ENCODE measurements around the gene ORC5. TPM values are rescaled to one million over a fixed set of nuclear protein-coding genes. Genes with fewer than 3 reads are reported as not detected.

ORC5 gene
- total and polyA plus RNA-seq, 4 donors: 6.5 to 53.6 (median 13.9) TPM

DNA sequence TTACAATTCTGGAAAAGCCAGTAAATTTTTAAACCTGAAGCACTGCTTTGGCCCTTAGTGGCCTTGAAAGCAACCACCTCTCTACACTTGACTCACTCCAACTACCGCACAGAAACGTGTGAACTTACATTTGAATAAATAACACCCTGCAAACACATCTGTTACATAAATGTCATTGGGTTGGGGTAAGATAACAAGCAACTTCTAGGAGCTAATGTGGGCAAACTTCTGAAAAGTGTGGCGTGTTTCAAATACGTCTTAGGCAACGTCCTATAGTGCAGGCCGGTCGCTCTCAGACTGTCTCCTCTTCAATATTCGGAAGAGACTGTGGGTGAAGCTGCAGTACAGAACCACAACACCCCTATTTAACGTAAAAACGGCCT lies 474 bp downstream of the ORC5 start:
- Histone ChIP-seq H3K36me3 (ENCODE audit: control insufficient read depth in 4 of 4, insufficient read depth in 4 of 4, low read length in 4 of 4) (peaks cover 0 to 10% (median 9%) of the 10 kb centered on the region in 4 donors), H3K9me3 (ENCODE audit: control insufficient read depth in 4 of 4, insufficient read depth in 3 of 4, low read length in 3 of 4) (peaks cover 0 to 3% (median 0%) of the 10 kb centered on the region in 4 donors), H3K4me1 (ENCODE audit: control insufficient read depth in 5 of 5, insufficient read depth in 5 of 5, low read length in 5 of 5) (peaks cover 2 to 18% (median 6%) of the 10 kb centered on the region in 5 donors), H3K9ac (ENCODE audit: insufficient read depth in 1 of 2, low read length in 2 of 2) (peak overlapping the region; percentile 83), H3K27ac (ENCODE audit: low read depth in 1 of 2, low read length in 1 of 2) (peak overlapping the region; percentile 81 to 86), H3K27me3 (ENCODE audit: control insufficient read depth in 3 of 3, insufficient read depth in 3 of 3, low read length in 2 of 3) (no peaks in the 10 kb centered on the region), H3K4me3 (peak overlapping the region; percentile 86)
- DNase-seq (peak in 1 of 3 donors; percentile 40), ATAC-seq (ENCODE audit: insufficient read depth, low FRiP score) (peak; percentile 48)
- TF ChIP-seq, protein P1, sequence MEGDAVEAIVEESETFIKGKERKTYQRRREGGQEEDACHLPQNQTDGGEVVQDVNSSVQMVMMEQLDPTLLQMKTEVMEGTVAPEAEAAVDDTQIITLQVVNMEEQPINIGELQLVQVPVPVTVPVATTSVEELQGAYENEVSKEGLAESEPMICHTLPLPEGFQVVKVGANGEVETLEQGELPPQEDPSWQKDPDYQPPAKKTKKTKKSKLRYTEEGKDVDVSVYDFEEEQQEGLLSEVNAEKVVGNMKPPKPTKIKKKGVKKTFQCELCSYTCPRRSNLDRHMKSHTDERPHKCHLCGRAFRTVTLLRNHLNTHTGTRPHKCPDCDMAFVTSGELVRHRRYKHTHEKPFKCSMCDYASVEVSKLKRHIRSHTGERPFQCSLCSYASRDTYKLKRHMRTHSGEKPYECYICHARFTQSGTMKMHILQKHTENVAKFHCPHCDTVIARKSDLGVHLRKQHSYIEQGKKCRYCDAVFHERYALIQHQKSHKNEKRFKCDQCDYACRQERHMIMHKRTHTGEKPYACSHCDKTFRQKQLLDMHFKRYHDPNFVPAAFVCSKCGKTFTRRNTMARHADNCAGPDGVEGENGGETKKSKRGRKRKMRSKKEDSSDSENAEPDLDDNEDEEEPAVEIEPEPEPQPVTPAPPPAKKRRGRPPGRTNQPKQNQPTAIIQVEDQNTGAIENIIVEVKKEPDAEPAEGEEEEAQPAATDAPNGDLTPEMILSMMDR (IDR thresholded peaks at IDR 0.05; ENCODE audit: control extremely low read depth, extremely low read depth): no peak
- WGBS, 2 donors: 0 to 1% methylated on average over 10 of the region's 10 CpGs

DNA sequence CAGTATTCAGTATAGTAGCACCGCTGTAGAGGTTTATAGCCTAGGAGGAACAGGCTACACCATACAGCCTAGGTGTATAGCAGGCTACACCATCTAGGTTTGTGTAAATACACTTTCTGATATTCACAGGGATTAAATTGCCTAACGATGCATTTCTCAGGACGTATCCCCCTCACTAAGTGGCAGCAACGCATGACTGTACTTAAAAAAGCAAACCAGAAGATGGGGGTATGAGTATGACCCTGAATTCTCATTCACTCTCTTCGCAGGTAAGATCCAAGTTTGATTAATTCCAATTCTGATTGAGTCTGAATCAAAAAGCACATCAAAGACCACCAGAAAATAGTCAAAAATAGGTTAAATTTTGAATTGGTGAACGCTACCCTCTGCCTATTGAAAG lies 972 bp downstream of the ORC5 start:
- H3K9ac ChIP-seq (ENCODE audit: insufficient read depth in 1 of 2, low read length in 2 of 2): peak overlapping the region; percentile 83
- 34 to 36% methylated on average over 6 of the region's 6 CpGs for WGBS, 2 donors
- H3K36me3 ChIP-seq (ENCODE audit: control insufficient read depth in 4 of 4, insufficient read depth in 4 of 4, low read length in 4 of 4): peaks cover 0 to 10% (median 9%) of the 10 kb centered on the region in 4 donors
- ATAC-seq (ENCODE audit: insufficient read depth, low FRiP score) (no peak), DNase-seq (no peak)
- TF ChIP-seq, protein P1 (IDR thresholded peaks at IDR 0.05; ENCODE audit: control extremely low read depth, extremely low read depth): no peak
- no peak overlapping the region for H3K27ac ChIP-seq (ENCODE audit: low read depth in 1 of 2, low read length in 1 of 2)
- no peaks in the 10 kb centered on the region for H3K27me3 ChIP-seq (ENCODE audit: control insufficient read depth in 3 of 3, insufficient read depth in 3 of 3, low read length in 2 of 3)
- peaks cover 2 to 18% (median 6%) of the 10 kb centered on the region in 5 donors for H3K4me1 ChIP-seq (ENCODE audit: control insufficient read depth in 5 of 5, insufficient read depth in 5 of 5, low read length in 5 of 5)
- peaks cover 0 to 3% (median 0%) of the 10 kb centered on the region in 4 donors for H3K9me3 ChIP-seq (ENCODE audit: control insufficient read depth in 4 of 4, insufficient read depth in 3 of 4, low read length in 3 of 4)
- H3K4me3 ChIP-seq: peak overlapping the region; percentile 86

DNA sequence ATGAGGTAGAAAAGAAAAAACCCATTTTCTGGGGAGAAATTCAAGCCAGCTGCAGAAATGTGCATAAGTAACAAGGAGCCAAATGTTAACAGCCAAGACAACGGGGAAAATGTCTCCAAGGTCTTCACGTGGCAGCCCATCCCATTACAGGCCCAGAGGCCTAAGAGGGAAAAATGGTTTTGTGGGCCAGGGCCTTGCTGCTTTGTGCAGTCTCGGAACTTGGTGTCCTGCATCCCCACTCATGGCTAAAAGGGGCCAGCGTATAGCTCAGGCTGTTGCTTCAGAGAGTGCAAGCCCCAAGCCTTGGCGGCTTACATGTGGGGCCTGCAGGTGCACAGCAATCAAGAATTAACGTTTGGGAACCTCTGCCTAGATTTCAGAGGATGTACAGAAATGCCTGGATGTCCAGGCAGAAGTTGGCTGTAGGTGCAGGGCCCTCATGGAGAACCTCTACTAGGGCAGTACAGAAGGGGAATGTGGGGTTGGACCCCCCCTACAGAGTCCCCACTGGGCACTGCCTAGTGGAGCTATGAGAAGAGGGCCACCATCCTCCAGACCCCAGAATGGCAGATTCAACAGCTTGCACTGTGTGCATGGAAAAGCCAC lies 9.0 kb downstream of the ORC5 start:
- Histone ChIP-seq H3K9ac (ENCODE audit: insufficient read depth in 1 of 2, low read length in 2 of 2) (no peak overlapping the region), H3K27ac (ENCODE audit: low read depth in 1 of 2, low read length in 1 of 2) (no peak overlapping the region), H3K9me3 (ENCODE audit: control insufficient read depth in 4 of 4, insufficient read depth in 3 of 4, low read length in 3 of 4) (no peaks in the 10 kb centered on the region), H3K4me3 (no peak overlapping the region), H3K4me1 (ENCODE audit: control insufficient read depth in 5 of 5, insufficient read depth in 5 of 5, low read length in 5 of 5) (no peaks in the 10 kb centered on the region), H3K27me3 (ENCODE audit: control insufficient read depth in 3 of 3, insufficient read depth in 3 of 3, low read length in 2 of 3) (no peaks in the 10 kb centered on the region), H3K36me3 (ENCODE audit: control insufficient read depth in 4 of 4, insufficient read depth in 4 of 4, low read length in 4 of 4) (peaks cover 10 to 44% (median 27%) of the 10 kb centered on the region in 4 donors)
- TF ChIP-seq, protein P1 (IDR thresholded peaks at IDR 0.05; ENCODE audit: control extremely low read depth, extremely low read depth): no peak
- WGBS, 2 donors: 90 to 97% methylated on average over 6 of the region's 6 CpGs
- ATAC-seq (ENCODE audit: insufficient read depth, low FRiP score) (no peak), DNase-seq (no peak)

Data from lung (tissue), 12 donors.